CD4-positive, alpha-beta T cell treated with Interleukin-12 subunit alpha and Interleukin-12 subunit beta, for 1 hour (primary cell): ENCODE measurements around the gene CABCOCO1.

Experiments
- DNase-seq: peaks from one replicate; pipeline ENCODE4 v3.0.0-alpha.2; 2020

The CABCOCO1 gene

GRCh38 chr10:61758433-61758832, 95.7 kb downstream of the CABCOCO1 start:
- no peak for DNase-seq

DNA sequence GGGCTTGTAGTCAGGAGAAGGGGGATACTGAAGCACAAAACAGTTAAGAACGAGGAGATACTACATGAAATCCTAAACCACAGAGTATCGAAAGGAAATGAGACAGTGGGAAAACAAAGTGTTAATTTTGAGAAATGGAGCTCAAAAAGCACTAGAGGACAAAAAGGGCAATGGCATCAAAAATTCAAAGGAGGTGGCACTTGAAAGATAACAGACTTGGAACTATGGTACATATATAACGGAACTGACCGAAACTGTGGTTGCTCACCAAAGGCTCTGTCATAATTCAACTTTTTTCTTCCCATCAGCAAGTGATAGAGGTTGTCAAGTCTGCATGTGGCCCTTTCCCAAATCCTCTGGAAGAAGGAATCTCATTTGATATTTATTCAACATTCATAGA, 97.0 kb downstream of the CABCOCO1 start:
- no peak for DNase-seq

DNA sequence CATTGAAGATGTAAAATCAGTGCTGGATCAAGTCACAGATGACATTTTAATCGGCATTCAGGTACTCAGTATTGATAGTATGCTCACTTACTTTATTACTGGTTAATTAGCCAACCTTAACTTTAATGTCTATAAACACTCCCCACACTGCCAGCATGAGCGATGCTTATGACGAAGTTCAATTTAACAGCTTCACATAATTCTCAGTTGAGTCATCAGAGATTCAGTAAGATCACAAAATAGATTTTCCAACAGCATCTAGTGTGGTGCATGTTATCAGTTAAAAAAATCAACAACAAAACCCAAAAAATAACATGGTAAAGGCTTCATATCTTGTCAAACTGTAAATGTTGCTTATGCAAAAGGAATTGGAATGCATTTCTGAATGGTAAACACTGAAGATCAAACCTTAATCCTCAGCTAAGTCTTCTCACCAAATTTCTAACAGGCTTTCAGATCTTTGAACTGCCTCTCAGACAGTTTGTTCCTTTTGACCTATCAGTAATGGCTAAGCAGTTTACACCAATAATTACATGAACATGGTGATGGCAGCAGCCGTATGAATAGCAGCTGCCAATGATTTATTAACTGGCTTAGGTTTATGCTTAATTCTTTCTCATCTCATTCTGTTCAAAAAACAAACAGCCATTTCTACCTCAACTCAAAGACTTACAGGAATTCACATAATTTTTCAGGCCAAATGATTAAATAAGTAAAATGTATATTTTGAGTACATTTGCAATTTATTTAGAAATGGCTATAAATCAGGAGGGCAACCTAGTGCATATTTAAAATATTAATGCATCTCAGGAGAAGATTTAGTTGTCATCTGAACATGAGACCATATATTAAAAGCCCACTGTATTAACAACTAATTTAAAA, 98.5 kb downstream of the CABCOCO1 start:
- DNase-seq, result no peak

- no peak for DNase-seq
These were observed 99.1 kb downstream of the CABCOCO1 start for GRCh38 chr10:61761825-61762217.

- no peak for DNase-seq
These were observed 101.0 kb downstream of the CABCOCO1 start for GRCh38 chr10:61763778-61764177.

- no peak for DNase-seq
These were observed 101.8 kb downstream of the CABCOCO1 start for GRCh38 chr10:61764486-61764885.

DNA sequence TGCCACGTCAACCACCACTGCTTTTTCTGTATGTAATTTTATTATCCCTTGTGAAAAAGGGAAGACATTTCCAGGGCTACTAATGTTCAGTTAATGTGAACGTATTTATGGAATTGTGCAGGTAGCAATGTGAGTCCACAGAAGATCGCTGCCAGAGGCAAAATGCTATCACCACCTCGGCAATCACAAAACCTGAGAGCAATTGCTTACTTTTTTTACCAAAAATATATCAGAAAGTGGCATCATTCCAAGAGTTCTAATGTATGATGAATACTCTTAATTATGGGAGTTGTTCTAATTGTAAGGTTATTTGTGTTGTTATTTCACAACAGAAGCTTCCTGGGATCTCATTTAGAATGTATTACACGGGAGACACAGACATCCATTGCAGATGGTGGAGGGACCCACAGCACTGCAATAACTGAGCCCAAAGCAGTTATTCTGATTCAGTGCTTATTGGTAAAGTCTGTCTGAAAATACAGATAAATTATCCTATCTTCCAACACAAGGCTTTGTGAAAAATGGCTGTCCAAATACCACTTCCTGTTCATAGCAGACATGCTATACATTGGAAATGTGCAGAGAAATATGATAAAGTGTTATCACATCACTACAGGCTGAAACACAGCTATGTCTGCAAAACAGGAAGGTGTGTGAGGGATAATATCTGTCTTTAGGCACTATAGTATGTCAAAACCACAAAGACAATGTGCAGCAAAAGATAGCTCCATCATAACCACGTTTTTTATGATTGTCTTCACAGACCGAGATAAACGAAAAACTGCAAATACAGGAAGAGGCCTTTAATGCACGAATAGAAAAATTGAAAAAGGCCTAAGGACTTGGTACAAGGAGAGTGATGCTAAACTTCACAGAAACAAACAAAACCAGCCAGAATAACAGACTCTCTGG, 102.7 kb downstream of the CABCOCO1 start:
- DNase-seq, result peak; percentile 20

GRCh38 chr10:61766927-61767326, 104.2 kb downstream of the CABCOCO1 start:
- DNase-seq, result no peak

GRCh38 chr10:61774031-61774430, 111.3 kb downstream of the CABCOCO1 start:
- no peak for DNase-seq

- DNase-seq, result no peak
These were observed 112.4 kb downstream of the CABCOCO1 start for GRCh38 chr10:61775111-61775510.

- DNase-seq, result no peak
These were observed 114.0 kb downstream of the CABCOCO1 start for GRCh38 chr10:61776615-61777266.

- no peak for DNase-seq
These were observed 115.4 kb downstream of the CABCOCO1 start for GRCh38 chr10:61778137-61778536.

DNA sequence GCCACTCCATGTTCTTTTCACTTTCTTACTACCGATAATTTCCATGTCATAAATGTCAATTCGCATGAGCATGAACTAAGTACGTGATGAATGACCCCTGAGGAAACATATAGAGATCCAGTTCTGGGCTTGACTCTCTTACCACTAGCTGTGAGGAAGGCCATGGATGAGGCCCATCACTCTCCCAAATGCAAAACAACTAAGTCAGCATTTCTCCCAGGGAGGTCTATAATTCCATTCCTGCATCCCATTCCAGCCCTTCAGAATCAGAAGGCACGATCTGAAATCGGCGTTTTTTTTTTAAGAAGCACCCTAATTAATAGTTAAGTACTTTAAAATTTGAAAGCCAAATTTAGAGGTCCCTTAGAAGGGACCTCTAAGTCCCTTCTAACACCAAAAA, 116.5 kb downstream of the CABCOCO1 start:
- no peak for DNase-seq

DNA sequence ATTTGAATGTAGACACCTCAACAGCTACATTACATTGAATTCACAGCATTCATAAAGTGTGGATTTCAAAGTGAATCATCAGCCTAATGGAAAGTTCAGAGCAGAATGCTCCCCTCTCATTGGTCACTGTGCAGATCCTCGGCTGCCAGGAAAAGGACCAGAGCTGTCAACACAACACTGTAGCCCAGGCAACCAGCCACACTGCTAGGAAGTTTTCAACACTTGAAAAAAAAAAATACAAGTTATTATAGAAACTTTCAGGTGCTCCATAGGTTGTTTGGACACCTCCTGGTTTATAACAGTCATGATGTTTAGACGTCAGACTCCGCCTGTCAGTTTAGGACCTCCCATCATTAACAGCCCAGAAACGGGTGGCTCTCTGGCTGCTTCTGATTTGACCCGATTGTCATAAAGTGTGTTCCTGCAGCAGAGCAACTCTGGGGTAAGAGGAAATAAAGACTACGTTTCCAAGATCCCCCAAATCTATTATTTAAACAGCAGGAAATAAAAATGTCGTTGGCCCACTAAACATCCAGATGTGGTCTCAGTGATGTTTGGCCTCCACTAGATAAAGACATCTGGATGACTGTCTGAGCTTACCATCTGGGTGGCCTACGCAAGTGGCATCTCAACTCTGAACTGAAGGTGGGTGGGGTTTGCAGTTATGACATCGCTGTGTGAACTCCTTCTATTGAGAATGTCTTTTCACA, 117.4 kb downstream of the CABCOCO1 start:
- DNase-seq, result peak; percentile 21

DNA sequence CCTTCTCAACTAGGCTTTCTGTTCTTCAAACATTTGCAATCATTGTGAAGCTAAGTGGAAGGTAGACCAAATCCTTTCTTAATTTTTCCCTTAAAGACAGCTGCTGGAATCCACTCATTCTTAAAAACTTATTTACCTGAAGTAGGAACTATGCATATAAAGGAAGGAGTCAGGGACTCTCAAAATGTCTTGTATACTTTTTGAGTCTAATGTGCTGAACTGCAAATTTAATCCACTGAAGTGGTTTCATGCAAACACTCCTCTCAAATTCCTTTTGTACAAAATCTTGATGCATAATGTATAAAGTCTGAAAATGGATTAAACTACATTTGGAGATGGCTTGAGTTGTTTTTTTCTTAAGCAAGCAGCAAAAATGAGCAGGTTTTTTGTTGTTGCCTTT, 118.0 kb downstream of the CABCOCO1 start:
- no peak for DNase-seq

DNA sequence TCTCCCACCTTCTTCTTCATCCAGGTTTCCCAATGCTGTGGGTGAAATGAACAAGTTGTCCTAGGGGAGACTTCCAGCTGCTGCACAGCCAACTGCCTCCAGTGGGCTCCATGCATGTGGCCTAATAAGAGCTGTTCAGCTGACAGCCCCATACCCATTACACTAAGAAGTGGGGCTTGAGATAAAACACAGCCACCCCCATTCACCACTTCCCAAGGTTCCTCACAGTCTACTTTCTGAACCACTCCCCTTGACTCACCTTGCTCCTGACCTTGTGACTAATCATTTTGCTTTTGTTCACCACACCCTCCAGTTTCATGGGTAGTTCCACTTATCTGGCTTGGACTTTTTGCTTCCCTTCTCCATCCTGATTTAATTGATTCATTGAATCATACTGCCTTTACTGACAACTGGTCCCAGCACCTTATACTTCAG, 119.3 kb downstream of the CABCOCO1 start:
- DNase-seq, result no peak

- no peak for DNase-seq
These were observed 121.8 kb downstream of the CABCOCO1 start for GRCh38 chr10:61784354-61785133.

DNA sequence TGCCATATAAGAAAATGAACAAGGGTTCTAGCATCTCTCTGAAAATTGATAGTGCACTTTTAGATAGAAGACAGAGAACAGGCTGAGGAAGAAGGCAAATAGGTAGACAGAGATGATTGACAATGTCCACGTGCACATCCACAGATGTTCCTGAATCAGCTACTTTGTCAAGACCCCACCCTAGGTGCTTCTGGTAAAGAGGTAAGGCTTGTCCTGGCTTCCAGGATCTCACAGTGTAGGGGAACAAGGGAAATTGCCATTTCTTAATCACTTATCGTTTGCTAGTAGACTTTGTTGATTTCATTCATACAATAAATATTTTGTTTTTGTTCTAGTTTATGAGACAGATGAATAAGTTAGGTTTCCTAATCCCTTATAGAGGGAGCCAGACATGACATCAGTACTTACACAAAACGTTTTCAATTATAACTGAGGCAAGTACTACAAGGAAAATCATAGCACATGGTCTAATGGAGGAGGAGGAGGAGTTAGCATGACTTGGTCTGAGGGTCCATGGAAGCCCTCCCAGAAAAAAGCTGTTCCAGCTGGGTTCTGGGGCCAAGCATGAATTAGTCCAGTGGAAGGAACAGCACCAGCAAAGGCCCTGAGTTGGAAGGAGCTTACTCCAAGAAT, 122.9 kb downstream of the CABCOCO1 start:
- no peak for DNase-seq

DNA sequence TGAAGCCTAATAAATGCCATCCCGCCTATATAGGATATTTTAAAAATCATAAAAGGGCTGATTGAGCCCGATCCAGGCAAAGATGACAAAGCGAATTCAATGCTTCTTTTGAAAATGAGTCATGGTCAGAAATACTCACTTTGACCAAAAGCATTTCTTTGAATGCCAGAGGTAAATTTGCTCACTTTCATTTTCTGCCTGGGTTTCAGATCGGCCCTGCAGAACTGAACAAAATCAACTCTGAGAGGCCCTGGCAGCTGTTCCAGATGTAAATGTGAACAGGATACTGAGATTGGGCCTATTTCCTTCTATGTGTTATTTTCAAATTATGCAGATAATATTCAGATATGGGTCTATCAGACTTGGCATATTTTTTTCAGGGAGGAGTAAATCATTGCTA, 124.0 kb downstream of the CABCOCO1 start:
- no peak for DNase-seq

GRCh38 chr10:61787170-61787569, 124.4 kb downstream of the CABCOCO1 start:
- no peak for DNase-seq

- DNase-seq, result no peak
These were observed 126.3 kb downstream of the CABCOCO1 start for GRCh38 chr10:61789031-61789430.
